Mesothelial cell of epicardium (in vitro differentiated cells): Measurements from ENCODE around the gene ZBTB43. TPM values are rescaled to one million over a fixed set of nuclear protein-coding genes. Genes with fewer than 3 reads are reported as not detected.
"Not testable (repeated sequence)": the region's sequence is repeated elsewhere in the genome, so short reads cannot be mapped to it uniquely, and the experiment has no call there.

ENCODE experiments used
- DNase-seq, 2 experiments: peaks; one replicate each; pipeline ENCODE4 v3.0.0; 2021; ENCODE audit warnings: low spot score in 2 of 2; ENCODE audit not compliant: unreplicated experiment in 2 of 2
- H3K27ac Mint-ChIP-seq: 2 replicates; pipeline ENCODE4 v1.8.0; 2021; ENCODE audit warnings: mixed read lengths
- H3K27me3 Mint-ChIP-seq: 2 replicates; pipeline ENCODE4 v1.8.0; 2021; ENCODE audit warnings: low read depth, mixed read lengths
- H3K36me3 Mint-ChIP-seq: 2 replicates; pipeline ENCODE4 v1.8.0; 2021; ENCODE audit warnings: mixed read lengths
- H3K4me1 Mint-ChIP-seq: 2 replicates; pipeline ENCODE4 v1.8.0; 2021; ENCODE audit warnings: mixed read lengths
- H3K4me3 Mint-ChIP-seq: 2 replicates; pipeline ENCODE4 v1.8.0; 2021; ENCODE audit warnings: mild to moderate bottlenecking, moderate library complexity, mixed read lengths
- H3K9me3 Mint-ChIP-seq: 2 replicates; pipeline ENCODE4 v1.8.0; 2021; ENCODE audit warnings: mixed read lengths
- CTCF ChIP-seq: fragments of 200-600 bp; sonication (generic); IDR thresholded peaks from one replicate; pipeline ENCODE4 v1.5.0; 2021; ENCODE audit warnings: antibody characterized with exemption; ENCODE audit not compliant: unreplicated experiment
- total RNA-seq: library from RNA; stranded (reverse); gene quantifications from 3 replicates; pipeline ENCODE4 v1.2.1, GENCODE V29; 2021

Gene ZBTB43
- total RNA-seq, 1 donor from 2014 or later: 21.4 TPM

- Mint-ChIP-seq H3K9me3 (no peaks in the 10 kb centered on the region), H3K4me3 (no peak overlapping the region), H3K27ac (no peak overlapping the region), H3K36me3 (no peaks in the 10 kb centered on the region), H3K27me3 (peaks cover 21% of the 10 kb centered on the region), H3K4me1 (peaks cover 26% of the 10 kb centered on the region)
- TF ChIP-seq CTCF: no peak
- DNase-seq: no peak
Measured at GRCh38 chr9:126802318-126803059, 2.4 kb upstream of the ZBTB43 start.

GRCh38 chr9:126804198-126804695 is 593 bp upstream of the ZBTB43 start:
- Mint-ChIP-seq H3K27me3 (peaks cover 19% of the 10 kb centered on the region), H3K27ac (peak overlapping the region; percentile 99)

GRCh38 chr9:126805554-126806262 is 868 bp downstream of the ZBTB43 start:
- TF ChIP-seq CTCF: no peak
- H3K4me1 Mint-ChIP-seq: peaks cover 29% of the 10 kb centered on the region
- no peaks in the 10 kb centered on the region for H3K9me3 Mint-ChIP-seq
- peaks cover 16% of the 10 kb centered on the region for H3K27me3 Mint-ChIP-seq
- peak overlapping the region; percentile 99 for H3K27ac Mint-ChIP-seq
- peak overlapping the region; percentile 91 for H3K4me3 Mint-ChIP-seq
- peaks cover 2% of the 10 kb centered on the region for H3K36me3 Mint-ChIP-seq
- no peak for DNase-seq

More at GRCh38 chr9:126804198-126804695, 593 bp upstream of the ZBTB43 start:
- Mint-ChIP-seq H3K4me3 (peak overlapping the region; percentile 91), H3K4me1 (peaks cover 29% of the 10 kb centered on the region), H3K36me3 (no peaks in the 10 kb centered on the region), H3K9me3 (no peaks in the 10 kb centered on the region)
- TF ChIP-seq CTCF: no peak
- DNase-seq: no peak

- Mint-ChIP-seq H3K4me3 (peak overlapping the region; percentile 91), H3K27ac (peak overlapping the region; percentile 99), H3K9me3 (no peaks in the 10 kb centered on the region), H3K36me3 (peaks cover 4% of the 10 kb centered on the region), H3K27me3 (peaks cover 15% of the 10 kb centered on the region), H3K4me1 (peaks cover 29% of the 10 kb centered on the region)
- TF ChIP-seq CTCF: no peak
- no peak for DNase-seq
Measured at GRCh38 chr9:126806336-126806735, 1.5 kb downstream of the ZBTB43 start.

GRCh38 chr9:126809068-126809467 is 4.2 kb downstream of the ZBTB43 start:
- no peak for DNase-seq
- H3K9me3 Mint-ChIP-seq: peaks cover 8% of the 10 kb centered on the region
- peaks cover 2% of the 10 kb centered on the region for H3K27me3 Mint-ChIP-seq
- peaks cover 24% of the 10 kb centered on the region for H3K36me3 Mint-ChIP-seq
- no peak for TF ChIP-seq CTCF
- H3K27ac Mint-ChIP-seq: no peak overlapping the region
- H3K4me3 Mint-ChIP-seq: no peak overlapping the region
- peaks cover 26% of the 10 kb centered on the region for H3K4me1 Mint-ChIP-seq

- not testable (repeated sequence) for DNase-seq, H3K27ac Mint-ChIP-seq, H3K4me3 Mint-ChIP-seq, H3K27me3 Mint-ChIP-seq
- Mint-ChIP-seq H3K36me3 (peaks cover 31% of the 10 kb centered on the region), H3K9me3 (peaks cover 13% of the 10 kb centered on the region), H3K4me1 (peaks cover 20% of the 10 kb centered on the region)
Measured at GRCh38 chr9:126810221-126810620, 5.4 kb downstream of the ZBTB43 start.
